Measurements from ENCODE around the gene SERPINE2. TPM values are rescaled to one million over a fixed set of nuclear protein-coding genes. Genes with fewer than 3 reads are reported as not detected.

SERPINE2 gene
- total RNA-seq, 1 donor from 2014 or later, result 24.6 TPM

GRCh38 chr2:223969315-223969714 lies 69.8 kb downstream of the SERPINE2 start:
- Mint-ChIP-seq H3K36me3 (ENCODE audit: unreplicated experiment) (no peaks in the 10 kb centered on the region), H3K4me1 (ENCODE audit: low read depth, unreplicated experiment) (peaks cover 8% of the 10 kb centered on the region)
- TF ChIP-seq CTCF (IDR thresholded peaks at IDR 0.05; ENCODE audit: partially characterized antibody, unreplicated experiment), result no peak

GRCh38 chr2:223967981-223968380 lies 71.1 kb downstream of the SERPINE2 start:
- H3K36me3 Mint-ChIP-seq (ENCODE audit: unreplicated experiment), result no peaks in the 10 kb centered on the region
- H3K4me1 Mint-ChIP-seq (ENCODE audit: low read depth, unreplicated experiment), result peaks cover 7% of the 10 kb centered on the region
- no peak for DNase-seq
- no peak overlapping the region for H3K27ac Mint-ChIP-seq (ENCODE audit: unreplicated experiment)
- H3K9me3 Mint-ChIP-seq (ENCODE audit: unreplicated experiment), result no peaks in the 10 kb centered on the region
- H3K27me3 Mint-ChIP-seq (ENCODE audit: unreplicated experiment), result peaks cover 1% of the 10 kb centered on the region
- H3K4me3 Mint-ChIP-seq (ENCODE audit: unreplicated experiment), result no peak overlapping the region
- TF ChIP-seq CTCF (IDR thresholded peaks at IDR 0.05; ENCODE audit: partially characterized antibody, unreplicated experiment), result no peak

More at GRCh38 chr2:223969315-223969714, 69.8 kb downstream of the SERPINE2 start:
- H3K27ac Mint-ChIP-seq (ENCODE audit: unreplicated experiment), result no peak overlapping the region
- peaks cover 1% of the 10 kb centered on the region for H3K27me3 Mint-ChIP-seq (ENCODE audit: unreplicated experiment)
- no peak for DNase-seq
- H3K4me3 Mint-ChIP-seq (ENCODE audit: unreplicated experiment), result no peak overlapping the region
- H3K9me3 Mint-ChIP-seq (ENCODE audit: unreplicated experiment), result no peaks in the 10 kb centered on the region

GRCh38 chr2:223959688-223960087 lies 79.4 kb downstream of the SERPINE2 start:
- Mint-ChIP-seq H3K27me3 (ENCODE audit: unreplicated experiment) (peaks cover 6% of the 10 kb centered on the region), H3K4me1 (ENCODE audit: low read depth, unreplicated experiment) (peaks cover 15% of the 10 kb centered on the region), H3K36me3 (ENCODE audit: unreplicated experiment) (no peaks in the 10 kb centered on the region), H3K9me3 (ENCODE audit: unreplicated experiment) (peaks cover 3% of the 10 kb centered on the region), H3K4me3 (ENCODE audit: unreplicated experiment) (peak overlapping the region; percentile 63), H3K27ac (ENCODE audit: unreplicated experiment) (no peak overlapping the region)
- no peak for TF ChIP-seq CTCF (IDR thresholded peaks at IDR 0.05; ENCODE audit: partially characterized antibody, unreplicated experiment)
- DNase-seq, result no peak

- peak within 1 kb of the TSS; percentile 97 for H3K4me3 Mint-ChIP-seq (ENCODE audit: unreplicated experiment)
- H3K4me1 Mint-ChIP-seq (ENCODE audit: low read depth, unreplicated experiment), result peaks cover 19% of the 10 kb centered on the region
- no peaks in the 10 kb centered on the region for H3K36me3 Mint-ChIP-seq (ENCODE audit: unreplicated experiment)
- TF ChIP-seq CTCF (IDR thresholded peaks at IDR 0.05; ENCODE audit: partially characterized antibody, unreplicated experiment), result no peak
- H3K9me3 Mint-ChIP-seq (ENCODE audit: unreplicated experiment), result peaks cover 3% of the 10 kb centered on the region
- H3K27me3 Mint-ChIP-seq (ENCODE audit: unreplicated experiment), result peaks cover 6% of the 10 kb centered on the region
- H3K27ac Mint-ChIP-seq (ENCODE audit: unreplicated experiment), result peak within 1 kb of the TSS; percentile 99
- DNase-seq, result peak; percentile 98
Observed at GRCh38 chr2:223957092-223957851, 81.8 kb downstream of the SERPINE2 start, which contains the start of gene MRPL44. MRPL44 (plus strand) TSS chr2:223957463; CDS start chr2:223957473, 10 bp downstream.

- H3K27ac Mint-ChIP-seq (ENCODE audit: unreplicated experiment), result no peak overlapping the region
- peaks cover 3% of the 10 kb centered on the region for H3K9me3 Mint-ChIP-seq (ENCODE audit: unreplicated experiment)
- H3K4me3 Mint-ChIP-seq (ENCODE audit: unreplicated experiment), result no peak overlapping the region
- no peaks in the 10 kb centered on the region for H3K36me3 Mint-ChIP-seq (ENCODE audit: unreplicated experiment)
- peaks cover 6% of the 10 kb centered on the region for H3K27me3 Mint-ChIP-seq (ENCODE audit: unreplicated experiment)
- no peak for DNase-seq
- no peak for TF ChIP-seq CTCF (IDR thresholded peaks at IDR 0.05; ENCODE audit: partially characterized antibody, unreplicated experiment)
- H3K4me1 Mint-ChIP-seq (ENCODE audit: low read depth, unreplicated experiment), result peaks cover 17% of the 10 kb centered on the region
Observed at GRCh38 chr2:223956300-223956699, 82.8 kb downstream of the SERPINE2 start.
